ENCODE results near the gene ADAMTS7.

DNA sequence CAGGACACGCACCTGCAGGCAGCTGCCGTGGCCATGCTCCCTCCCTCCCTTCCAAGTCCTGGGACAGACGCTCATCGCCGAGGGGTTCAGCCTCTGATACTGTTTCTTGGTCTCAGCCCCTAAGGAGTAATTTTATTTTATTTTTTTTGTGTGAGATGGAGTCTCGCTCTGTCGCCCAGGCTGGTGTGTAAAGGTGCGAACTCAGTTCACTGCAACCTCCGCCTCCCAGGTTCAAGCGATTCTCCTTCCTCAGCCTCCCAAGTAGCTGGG, 53.7 kb downstream of the ADAMTS7 start:
- TF ChIP-seq CTCF (conservative IDR thresholded peaks at IDR 0.05 in 1 of 2, IDR thresholded peaks at IDR 0.05 in 1 of 2; ENCODE audit: low read depth in 1 of 2, low read length in 2 of 2) (no peak), EZH2 (IDR thresholded peaks at IDR 0.05; ENCODE audit: low read length, missing control alignments) (no peak)

All from fibroblast of lung (primary cell).